Endothelial cell (in vitro differentiated cells): ENCODE results near the gene OLIG3. TPM values are rescaled to one million over a fixed set of nuclear protein-coding genes. Genes with fewer than 3 reads are reported as not detected.

ENCODE experiments used
- DNase-seq: peaks from one replicate; pipeline ENCODE4 v3.0.0; 2021; ENCODE audit warnings: low spot score
- H3K27ac Mint-ChIP-seq: one replicate; pipeline ENCODE4 v1.8.0; 2021; ENCODE audit warnings: mixed read lengths, inconsistent platforms; ENCODE audit not compliant: unreplicated experiment
- H3K27me3 Mint-ChIP-seq: one replicate; pipeline ENCODE4 v1.8.0; 2021; ENCODE audit warnings: mild to moderate bottlenecking, moderate library complexity, mixed read lengths, inconsistent platforms; ENCODE audit not compliant: unreplicated experiment
- H3K36me3 Mint-ChIP-seq: one replicate; pipeline ENCODE4 v1.8.0; 2021; ENCODE audit warnings: mild to moderate bottlenecking, low read depth, mixed read lengths, inconsistent platforms; ENCODE audit not compliant: unreplicated experiment
- H3K4me1 Mint-ChIP-seq: one replicate; pipeline ENCODE4 v1.8.0; 2021; ENCODE audit warnings: mild to moderate bottlenecking, mixed read lengths, inconsistent platforms; ENCODE audit not compliant: unreplicated experiment
- H3K4me3 Mint-ChIP-seq: one replicate; pipeline ENCODE4 v1.8.0; 2021; ENCODE audit warnings: mild to moderate bottlenecking, mixed read lengths, inconsistent platforms; ENCODE audit not compliant: unreplicated experiment
- H3K9me3 Mint-ChIP-seq: one replicate; pipeline ENCODE4 v1.8.0; 2021; ENCODE audit warnings: mixed read lengths, inconsistent platforms; ENCODE audit not compliant: unreplicated experiment
- total RNA-seq: library from RNA; stranded (reverse); fragmentation: NEBNext Ultra II Directional; extraction: Animal tissue kit (Norgen Biotek cat#: 25700); gene quantifications from one replicate; pipeline ENCODE4 v1.2.1, GENCODE V29; 2021; ENCODE audit not compliant: unreplicated experiment
- TF ChIP-seq, protein P1 (sequence below): fragments of 200-600 bp; sonication (generic); IDR thresholded peaks from one replicate; pipeline ENCODE4 v1.5.0; 2021; ENCODE audit warnings: antibody characterized with exemption; ENCODE audit not compliant: unreplicated experiment

OLIG3 gene
- total RNA-seq, 1 donor from 2014 or later = not detected

DNA sequence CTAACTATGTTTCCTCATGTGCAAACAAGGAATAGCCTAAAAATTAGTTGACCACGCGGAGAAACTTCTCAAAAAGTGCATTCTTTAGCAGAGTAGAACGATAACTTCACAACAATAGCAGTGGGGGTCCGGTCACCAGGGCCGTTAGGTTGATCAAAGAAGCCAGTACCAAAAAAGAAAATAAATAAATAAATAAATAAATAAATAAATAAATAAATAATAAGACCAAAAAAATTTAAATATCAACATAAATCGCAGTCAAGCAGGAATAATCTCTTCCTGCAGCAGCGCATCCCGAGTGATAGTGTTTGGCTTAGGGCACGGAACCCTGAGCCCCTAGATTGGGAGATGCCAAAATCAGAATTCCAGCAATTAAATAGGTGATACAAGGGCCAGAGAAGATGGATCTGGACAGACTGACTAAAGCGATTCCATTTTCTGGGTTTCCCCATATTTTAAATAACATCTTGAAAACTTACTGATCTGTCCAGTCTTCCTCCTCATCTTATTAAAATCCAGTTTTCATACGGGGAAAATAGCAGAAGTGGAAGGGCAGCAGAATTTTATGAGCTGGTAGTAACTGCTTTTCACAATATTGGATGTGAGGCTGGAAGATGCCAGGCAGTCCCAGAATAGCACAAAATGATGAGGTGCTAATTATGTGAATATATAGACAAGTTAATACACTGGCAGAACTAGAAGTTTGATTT is 4.4 kb upstream of the OLIG3 start:
- H3K4me3 Mint-ChIP-seq = no peak overlapping the region
- TF ChIP-seq, protein P1, sequence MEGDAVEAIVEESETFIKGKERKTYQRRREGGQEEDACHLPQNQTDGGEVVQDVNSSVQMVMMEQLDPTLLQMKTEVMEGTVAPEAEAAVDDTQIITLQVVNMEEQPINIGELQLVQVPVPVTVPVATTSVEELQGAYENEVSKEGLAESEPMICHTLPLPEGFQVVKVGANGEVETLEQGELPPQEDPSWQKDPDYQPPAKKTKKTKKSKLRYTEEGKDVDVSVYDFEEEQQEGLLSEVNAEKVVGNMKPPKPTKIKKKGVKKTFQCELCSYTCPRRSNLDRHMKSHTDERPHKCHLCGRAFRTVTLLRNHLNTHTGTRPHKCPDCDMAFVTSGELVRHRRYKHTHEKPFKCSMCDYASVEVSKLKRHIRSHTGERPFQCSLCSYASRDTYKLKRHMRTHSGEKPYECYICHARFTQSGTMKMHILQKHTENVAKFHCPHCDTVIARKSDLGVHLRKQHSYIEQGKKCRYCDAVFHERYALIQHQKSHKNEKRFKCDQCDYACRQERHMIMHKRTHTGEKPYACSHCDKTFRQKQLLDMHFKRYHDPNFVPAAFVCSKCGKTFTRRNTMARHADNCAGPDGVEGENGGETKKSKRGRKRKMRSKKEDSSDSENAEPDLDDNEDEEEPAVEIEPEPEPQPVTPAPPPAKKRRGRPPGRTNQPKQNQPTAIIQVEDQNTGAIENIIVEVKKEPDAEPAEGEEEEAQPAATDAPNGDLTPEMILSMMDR = no peak

DNA sequence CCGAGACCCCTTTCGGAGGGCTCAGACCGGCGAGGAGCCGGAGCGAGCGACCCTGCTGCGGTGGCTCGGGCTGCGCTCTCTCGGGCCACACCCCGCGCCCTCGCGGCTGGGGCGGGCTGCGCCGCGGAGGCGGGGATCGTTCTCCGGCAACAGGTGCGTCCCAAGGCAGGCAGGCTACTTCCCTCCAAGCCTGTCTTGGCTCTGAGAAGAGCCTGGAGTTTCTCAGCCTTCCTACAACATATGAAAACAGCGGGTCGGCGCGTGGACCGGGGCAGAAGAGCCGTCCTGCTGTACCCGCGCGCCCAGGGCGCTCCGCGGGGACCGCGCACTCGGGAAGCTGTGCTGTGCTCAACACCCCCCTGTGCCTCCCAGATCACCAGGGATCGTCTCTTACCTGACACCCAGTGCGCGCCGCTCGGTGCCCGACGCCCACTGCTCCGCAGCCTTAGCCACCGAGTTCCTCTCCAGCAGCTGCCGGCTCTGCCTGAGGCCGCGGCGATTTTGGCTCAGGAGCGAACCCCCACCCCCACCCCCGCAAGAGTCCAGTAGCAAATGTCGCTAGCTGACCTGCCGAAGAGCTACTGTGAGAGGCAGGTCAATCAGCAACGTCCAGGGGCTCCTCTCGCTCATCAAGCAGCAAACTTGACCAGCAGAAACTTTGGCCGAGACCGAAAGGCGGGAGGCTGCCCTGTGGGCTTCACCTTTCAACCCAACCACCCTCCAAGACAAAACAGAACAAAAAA is 3.7 kb upstream of the OLIG3 start:
- TF ChIP-seq, protein P1 = no peak
- no peak overlapping the region for H3K4me3 Mint-ChIP-seq
- peaks cover 27% of the 10 kb centered on the region for H3K4me1 Mint-ChIP-seq
- no peaks in the 10 kb centered on the region for H3K9me3 Mint-ChIP-seq
- H3K27ac Mint-ChIP-seq = no peak overlapping the region
- DNase-seq = no peak
- H3K36me3 Mint-ChIP-seq = peaks cover 5% of the 10 kb centered on the region
- peaks cover 21% of the 10 kb centered on the region for H3K27me3 Mint-ChIP-seq

More for the DNA sequence above, 4.4 kb upstream of the OLIG3 start:
- Mint-ChIP-seq H3K9me3 (no peaks in the 10 kb centered on the region), H3K27ac (no peak overlapping the region), H3K36me3 (peaks cover 5% of the 10 kb centered on the region), H3K4me1 (peaks cover 25% of the 10 kb centered on the region), H3K27me3 (peaks cover 21% of the 10 kb centered on the region)
- no peak for DNase-seq

DNA sequence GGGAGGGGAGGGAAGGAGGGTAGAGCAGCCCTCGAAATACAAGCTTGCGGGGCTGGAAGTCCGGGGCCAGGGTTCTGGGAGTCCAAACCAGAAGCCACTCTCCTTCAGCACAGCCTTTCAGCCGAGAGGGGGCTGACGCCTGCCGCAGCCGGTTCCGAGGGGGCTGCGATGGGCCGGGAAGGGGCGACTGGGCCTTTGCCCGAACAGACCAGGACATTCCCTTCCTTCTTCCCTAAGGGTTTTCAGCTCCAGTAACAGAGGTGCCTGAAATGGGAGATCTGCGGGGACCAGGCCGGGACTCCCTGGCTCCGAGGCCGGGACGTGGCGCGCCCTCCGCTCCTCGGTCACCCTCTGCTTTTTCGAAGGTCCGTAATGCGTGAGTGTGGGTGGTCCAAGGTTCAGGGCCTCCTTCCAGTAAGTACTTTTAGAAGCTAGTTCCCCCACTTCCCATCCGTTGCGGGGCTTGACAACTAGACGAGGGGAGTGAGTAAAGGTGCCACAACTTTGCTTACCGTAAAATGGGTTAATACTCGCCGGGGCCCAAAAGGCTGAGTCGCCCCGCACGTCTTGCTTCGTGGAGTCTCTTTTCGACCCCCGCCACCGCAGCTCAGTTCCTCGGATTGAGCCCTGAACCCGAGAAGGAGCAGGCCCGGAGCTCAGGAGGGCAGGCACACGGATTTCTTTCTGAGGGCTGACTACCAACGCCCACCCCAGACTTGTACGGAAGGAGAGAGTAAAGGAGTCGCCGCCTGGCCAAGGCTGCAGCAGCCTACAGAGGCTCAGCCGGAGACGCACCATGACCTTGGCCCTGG is 2.9 kb upstream of the OLIG3 start:
- no peak overlapping the region for H3K4me3 Mint-ChIP-seq
- peaks cover 29% of the 10 kb centered on the region for H3K4me1 Mint-ChIP-seq

DNA sequence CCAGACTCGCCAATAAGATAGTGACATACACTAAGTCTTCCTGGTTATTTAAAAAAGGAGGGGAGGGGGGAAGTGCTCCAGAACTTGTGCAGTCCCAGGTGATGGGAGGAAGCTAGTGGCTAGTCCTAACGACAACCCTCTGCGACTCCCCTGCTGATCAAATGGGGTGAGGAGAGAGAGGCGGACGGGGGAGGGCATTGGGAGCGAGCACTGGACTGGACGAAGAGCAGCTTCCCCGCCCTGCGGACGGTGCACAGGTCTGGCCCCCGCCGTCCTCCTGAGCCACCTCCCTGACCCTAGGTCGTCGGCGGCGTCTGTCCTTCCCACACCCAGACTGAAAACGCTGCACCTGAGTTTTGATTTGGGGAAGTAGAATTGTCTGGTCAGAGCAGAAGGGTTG is 2.2 kb upstream of the OLIG3 start:
- no peak overlapping the region for H3K4me3 Mint-ChIP-seq
- H3K36me3 Mint-ChIP-seq = peaks cover 5% of the 10 kb centered on the region
- no peak overlapping the region for H3K27ac Mint-ChIP-seq
- TF ChIP-seq, protein P1 = no peak
- H3K4me1 Mint-ChIP-seq = peaks cover 29% of the 10 kb centered on the region
- H3K27me3 Mint-ChIP-seq = peaks cover 29% of the 10 kb centered on the region
- H3K9me3 Mint-ChIP-seq = no peaks in the 10 kb centered on the region
- DNase-seq = no peak

More for the DNA sequence above, 2.9 kb upstream of the OLIG3 start:
- H3K36me3 Mint-ChIP-seq = peaks cover 5% of the 10 kb centered on the region
- H3K27me3 Mint-ChIP-seq = peaks cover 29% of the 10 kb centered on the region
- TF ChIP-seq, protein P1 = no peak
- DNase-seq = no peak
- no peak overlapping the region for H3K27ac Mint-ChIP-seq
- H3K9me3 Mint-ChIP-seq = no peaks in the 10 kb centered on the region
